Neural progenitor cell (in vitro differentiated cells): ENCODE measurements around the gene ZBBX. TPM values are rescaled to one million over a fixed set of nuclear protein-coding genes. Genes with fewer than 3 reads are reported as not detected.

Source experiments
- DNase-seq: peaks from one replicate; pipeline ENCODE4 v3.0.0-alpha.2; 2016; ENCODE audit warnings: low spot score
- H2AFZ ChIP-seq: fragments of 200-600 bp; sonication (generic); replicated peaks from 2 replicates; pipeline ENCODE4 v1.6.1; 2016; ENCODE audit warnings: antibody characterized with exemption
- H3F3A ChIP-seq: fragments of 200-600 bp; sonication (generic); 2 replicates; pipeline ENCODE4 v1.6.1; 2016; ENCODE audit warnings: antibody characterized with exemption, low read depth
- H3K27ac ChIP-seq: fragments of 200-600 bp; sonication (generic); 2 replicates; pipeline ENCODE4 v1.5.1; 2016; ENCODE audit warnings: mild to moderate bottlenecking
- H3K27me3 ChIP-seq: fragments of 200-600 bp; sonication (generic); 2 replicates; pipeline ENCODE4 v1.6.1; 2016; ENCODE audit warnings: mild to moderate bottlenecking, moderate library complexity
- H3K36me3 ChIP-seq: fragments of 200-600 bp; sonication (generic); 2 replicates; pipeline ENCODE4 v1.5.1; 2016
- H3K4me1 ChIP-seq: fragments of 200-600 bp; sonication (generic); 2 replicates; pipeline ENCODE4 v1.6.1; 2016; ENCODE audit warnings: mixed run types
- H3K4me2 ChIP-seq: fragments of 200-600 bp; sonication (generic); 2 replicates; pipeline ENCODE4 v1.6.1; 2016
- H3K4me3 ChIP-seq: fragments of 200-600 bp; sonication (generic); 2 replicates; pipeline ENCODE4 v1.5.1; 2016
- H3K79me2 ChIP-seq: fragments of 200-600 bp; sonication (generic); 2 replicates; pipeline ENCODE4 v1.6.1; 2016; ENCODE audit warnings: low read depth
- H3K9ac ChIP-seq: fragments of 200-600 bp; sonication (generic); 2 replicates; pipeline ENCODE4 v1.6.1; 2016
- H3K9me3 ChIP-seq: fragments of 200-600 bp; sonication (generic); 2 replicates; pipeline ENCODE4 v1.5.1; 2016; ENCODE audit warnings: low read depth
- H4K20me1 ChIP-seq: fragments of 200-600 bp; sonication (generic); 2 replicates; pipeline ENCODE4 v1.6.1; 2016; ENCODE audit warnings: low read depth
- H3K27ac Mint-ChIP-seq: 3 replicates; pipeline ENCODE4 v1.8.0; 2021; ENCODE audit warnings: mixed read lengths
- H3K27me3 Mint-ChIP-seq: 2 replicates; pipeline ENCODE4 v1.8.0; 2022; ENCODE audit warnings: low read depth, mild to moderate bottlenecking, inconsistent platforms, moderate library complexity, mixed read lengths; ENCODE audit not compliant: insufficient read depth
- H3K36me3 Mint-ChIP-seq: 3 replicates; pipeline ENCODE4 v1.8.0; 2021; ENCODE audit warnings: mixed read lengths
- H3K4me1 Mint-ChIP-seq: 3 replicates; pipeline ENCODE4 v1.8.0; 2021; ENCODE audit warnings: mixed read lengths
- H3K4me3 Mint-ChIP-seq: 3 replicates; pipeline ENCODE4 v1.8.0; 2021; ENCODE audit warnings: mild to moderate bottlenecking, moderate library complexity, mixed read lengths
- H3K9me3 Mint-ChIP-seq: 3 replicates; pipeline ENCODE4 v1.8.0; 2020; ENCODE audit warnings: mixed read lengths
- CTCF ChIP-seq: fragments of 200-600 bp; sonication (generic); IDR thresholded peaks from 2 replicates; pipeline ENCODE4 v1.5.1; 2017; ENCODE audit warnings: antibody characterized with exemption, mild to moderate bottlenecking
- EZH2 ChIP-seq: fragments of 200-600 bp; sonication (generic); IDR thresholded peaks from 2 replicates; pipeline ENCODE4 v1.6.1; 2017; ENCODE audit warnings: antibody characterized with exemption, mild to moderate bottlenecking, moderate library complexity
- EZH2phosphoT487 ChIP-seq: fragments of 200-600 bp; sonication (generic); IDR thresholded peaks from 2 replicates; pipeline ENCODE4 v1.6.1; 2017; ENCODE audit warnings: antibody characterized with exemption
- total RNA-seq: library from RNA; depleted of rRNA; stranded (reverse); fragments of >200 nt; gene quantifications from 2 replicates; pipeline ENCODE4 v1.2.3, GENCODE V29; 2015; ENCODE audit warnings: low replicate concordance

Gene ZBBX
- total RNA-seq, 1 donor from 2014 or later, result 17.5 TPM

GRCh38 chr3:167198949-167199600 lies 181.0 kb downstream of the ZBBX start:
- no peak for TF ChIP-seq CTCF
- TF ChIP-seq EZH2, result no peak
- no peak for TF ChIP-seq EZH2phosphoT487
- H3F3A ChIP-seq, result no peaks in the 10 kb centered on the region
- no peak overlapping the region for H3K9ac ChIP-seq
- H3K4me1 ChIP-seq, result no peaks in the 10 kb centered on the region
- no peaks in the 10 kb centered on the region for H3K79me2 ChIP-seq
- no peaks in the 10 kb centered on the region for H3K27me3 Mint-ChIP-seq
- no peaks in the 10 kb centered on the region for H3K36me3 Mint-ChIP-seq
- no peak overlapping the region for H3K27ac ChIP-seq
- no peak overlapping the region for H2AFZ ChIP-seq
- H3K4me3 ChIP-seq, result no peak overlapping the region
- H3K27me3 ChIP-seq, result no peaks in the 10 kb centered on the region
- DNase-seq, result no peak
- H3K9me3 Mint-ChIP-seq, result no peaks in the 10 kb centered on the region
- H3K9me3 ChIP-seq, result no peaks in the 10 kb centered on the region
- no peaks in the 10 kb centered on the region for H3K36me3 ChIP-seq
- no peaks in the 10 kb centered on the region for H3K4me1 Mint-ChIP-seq
- no peak overlapping the region for H3K4me2 ChIP-seq
- no peak overlapping the region for H3K4me3 Mint-ChIP-seq
- no peak overlapping the region for H3K27ac Mint-ChIP-seq
- no peaks in the 10 kb centered on the region for H4K20me1 ChIP-seq

Other genes starting within 250 kb of the ZBBX start
- not detected in 2 replicates for gene SERPINI2, start 93.7 kb upstream of the ZBBX start, total RNA-seq